Neural crest cell (in vitro differentiated cells): ENCODE results near the gene DOK3. TPM values are rescaled to one million over a fixed set of nuclear protein-coding genes. Genes with fewer than 3 reads are reported as not detected.

Experiments used
- DNase-seq: peaks from one replicate; pipeline ENCODE4 v3.0.0; 2021; ENCODE audit warnings: low read depth, mixed read lengths, low spot score
- H3K27ac Mint-ChIP-seq: one replicate; pipeline ENCODE4 v1.8.0; 2021; ENCODE audit warnings: mild to moderate bottlenecking, mixed read lengths; ENCODE audit not compliant: unreplicated experiment
- H3K27me3 Mint-ChIP-seq: 2 replicates; pipeline ENCODE4 v1.8.0; 2021; ENCODE audit warnings: low read depth, mild to moderate bottlenecking, mixed read lengths
- H3K36me3 Mint-ChIP-seq: 2 replicates; pipeline ENCODE4 v1.8.0; 2021; ENCODE audit warnings: low read depth, mild to moderate bottlenecking, mixed read lengths
- H3K4me1 Mint-ChIP-seq: 2 replicates; pipeline ENCODE4 v1.8.0; 2021; ENCODE audit warnings: mixed read lengths
- H3K4me3 Mint-ChIP-seq: one replicate; pipeline ENCODE4 v1.8.0; 2021; ENCODE audit warnings: mild to moderate bottlenecking, mixed read lengths
- H3K9me3 Mint-ChIP-seq: 2 replicates; pipeline ENCODE4 v1.8.0; 2021; ENCODE audit warnings: mixed read lengths
- CTCF ChIP-seq: fragments of 200-600 bp; sonication (generic); conservative IDR thresholded peaks from 2 replicates; pipeline ENCODE4 v1.5.0; 2021; ENCODE audit warnings: antibody characterized with exemption, mild to moderate bottlenecking
- total RNA-seq: library from RNA; stranded (reverse); gene quantifications from 2 replicates; pipeline ENCODE4 v1.2.1, GENCODE V29; 2021

Gene DOK3
- total RNA-seq, 1 donor from 2014 or later: 11.4 TPM

GRCh38 chr5:177462021-177462670 lies 47.5 kb downstream of the DOK3 start:
- Mint-ChIP-seq H3K36me3 (peaks cover 34% of the 10 kb centered on the region), H3K9me3 (peaks cover 4% of the 10 kb centered on the region)

GRCh38 chr5:177459819-177460628 lies 49.6 kb downstream of the DOK3 start:
- DNase-seq: no peak
- H3K4me1 Mint-ChIP-seq: peaks cover 25% of the 10 kb centered on the region
- TF ChIP-seq CTCF: no peak
- H3K9me3 Mint-ChIP-seq: no peaks in the 10 kb centered on the region
- H3K27ac Mint-ChIP-seq: no peak overlapping the region
- H3K36me3 Mint-ChIP-seq: peaks cover 22% of the 10 kb centered on the region
- peaks cover 15% of the 10 kb centered on the region for H3K27me3 Mint-ChIP-seq
- peak overlapping the region; percentile 74 for H3K4me3 Mint-ChIP-seq

More at GRCh38 chr5:177462021-177462670, 47.5 kb downstream of the DOK3 start:
- TF ChIP-seq CTCF: no peak
- Mint-ChIP-seq H3K4me1 (peaks cover 14% of the 10 kb centered on the region), H3K27me3 (peaks cover 9% of the 10 kb centered on the region), H3K27ac (no peak overlapping the region), H3K4me3 (no peak overlapping the region)
- no peak for DNase-seq

- no peak for TF ChIP-seq CTCF
- no peak for DNase-seq
- Mint-ChIP-seq H3K4me1 (peaks cover 25% of the 10 kb centered on the region), H3K4me3 (peak overlapping the region; percentile 47), H3K27me3 (peaks cover 15% of the 10 kb centered on the region), H3K27ac (no peak overlapping the region), H3K36me3 (peaks cover 21% of the 10 kb centered on the region), H3K9me3 (no peaks in the 10 kb centered on the region)
These were observed 50.3 kb downstream of the DOK3 start for GRCh38 chr5:177459357-177459756.

- no peak for TF ChIP-seq CTCF
- Mint-ChIP-seq H3K4me3 (peak overlapping the region; percentile 47), H3K36me3 (peaks cover 21% of the 10 kb centered on the region), H3K27ac (no peak overlapping the region), H3K4me1 (peaks cover 27% of the 10 kb centered on the region), H3K9me3 (no peaks in the 10 kb centered on the region), H3K27me3 (peaks cover 16% of the 10 kb centered on the region)
- no peak for DNase-seq
These were observed 50.7 kb downstream of the DOK3 start for GRCh38 chr5:177458912-177459350.

- TF ChIP-seq CTCF: no peak
- Mint-ChIP-seq H3K4me3 (peak overlapping the region; percentile 95), H3K4me1 (peaks cover 34% of the 10 kb centered on the region), H3K27ac (no peak overlapping the region), H3K36me3 (peaks cover 14% of the 10 kb centered on the region), H3K9me3 (no peaks in the 10 kb centered on the region), H3K27me3 (peaks cover 25% of the 10 kb centered on the region)
- DNase-seq: no peak
These were observed 51.6 kb downstream of the DOK3 start for GRCh38 chr5:177457852-177458681.
